Uterus (tissue), 2 donors: ENCODE measurements around the gene FEZF2.

Experiments used
- POLR2A ChIP-seq, 2 donors: fragments of 450-650 bp; IDR thresholded peaks; one replicate each; pipeline ENCODE4 v1.6.1; 2016; ENCODE audit warnings: antibody characterized with exemption in 2 of 2, mild to moderate bottlenecking in 1 of 2, moderate library complexity in 1 of 2
- TF ChIP-seq, protein P1 (sequence below), 4 experiments: fragments of 200-600 bp in 2 of 4; fragments of 450-650 bp in 2 of 4; sonication (generic) in 2 of 4; IDR thresholded peaks; one replicate each; pipeline ENCODE4 v1.5.1; 2016 to 2019; ENCODE audit warnings: antibody characterized with exemption in 4 of 4, mild to moderate bottlenecking in 2 of 4, moderate library complexity in 1 of 4

DNA sequence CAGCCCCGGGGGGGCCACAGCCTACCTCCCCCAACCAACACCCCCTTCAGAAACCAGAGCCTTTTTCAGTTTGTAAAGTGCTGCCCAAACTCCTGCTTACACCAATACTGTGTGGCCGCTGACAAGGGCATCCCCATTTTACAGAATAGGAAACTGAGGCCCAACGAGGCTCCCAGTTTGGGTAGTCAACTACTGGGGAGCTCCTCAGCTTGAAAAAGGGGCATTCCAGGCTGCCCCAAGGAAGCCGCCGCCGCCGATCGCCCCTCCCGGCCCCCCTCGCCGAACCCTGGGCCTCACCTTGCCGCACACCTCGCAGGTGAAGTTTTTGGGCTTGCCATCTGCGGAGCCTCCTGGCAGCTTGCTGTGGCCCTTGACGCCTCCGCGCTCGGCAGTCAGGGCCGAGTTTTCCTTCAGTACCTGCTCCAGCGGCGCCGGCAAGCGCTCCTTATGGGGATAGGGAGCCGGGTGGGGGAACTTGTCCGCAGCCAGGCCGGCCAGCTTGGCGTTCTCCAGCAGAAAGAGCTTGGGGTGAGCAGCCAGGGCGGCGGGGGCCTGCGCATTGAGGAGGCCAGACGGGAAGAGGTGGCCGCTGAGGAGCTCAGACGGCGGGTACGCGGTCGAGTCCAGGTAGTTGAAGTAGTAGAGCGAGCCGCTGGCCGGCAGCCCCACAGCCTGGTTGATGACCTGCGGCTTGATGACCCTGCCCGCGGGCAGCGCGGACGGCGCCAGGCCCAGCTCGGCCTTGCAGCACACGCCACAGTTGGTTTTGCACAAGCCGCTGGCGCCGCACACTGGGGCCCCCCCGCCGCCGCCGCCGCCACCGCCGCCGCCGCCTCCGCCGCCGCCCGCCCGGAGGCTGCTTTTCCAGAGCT lies 1.4 kb downstream of the FEZF2 start:
- TF ChIP-seq, protein P1, sequence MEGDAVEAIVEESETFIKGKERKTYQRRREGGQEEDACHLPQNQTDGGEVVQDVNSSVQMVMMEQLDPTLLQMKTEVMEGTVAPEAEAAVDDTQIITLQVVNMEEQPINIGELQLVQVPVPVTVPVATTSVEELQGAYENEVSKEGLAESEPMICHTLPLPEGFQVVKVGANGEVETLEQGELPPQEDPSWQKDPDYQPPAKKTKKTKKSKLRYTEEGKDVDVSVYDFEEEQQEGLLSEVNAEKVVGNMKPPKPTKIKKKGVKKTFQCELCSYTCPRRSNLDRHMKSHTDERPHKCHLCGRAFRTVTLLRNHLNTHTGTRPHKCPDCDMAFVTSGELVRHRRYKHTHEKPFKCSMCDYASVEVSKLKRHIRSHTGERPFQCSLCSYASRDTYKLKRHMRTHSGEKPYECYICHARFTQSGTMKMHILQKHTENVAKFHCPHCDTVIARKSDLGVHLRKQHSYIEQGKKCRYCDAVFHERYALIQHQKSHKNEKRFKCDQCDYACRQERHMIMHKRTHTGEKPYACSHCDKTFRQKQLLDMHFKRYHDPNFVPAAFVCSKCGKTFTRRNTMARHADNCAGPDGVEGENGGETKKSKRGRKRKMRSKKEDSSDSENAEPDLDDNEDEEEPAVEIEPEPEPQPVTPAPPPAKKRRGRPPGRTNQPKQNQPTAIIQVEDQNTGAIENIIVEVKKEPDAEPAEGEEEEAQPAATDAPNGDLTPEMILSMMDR (IDR thresholded peaks at IDR 0.05) = no peak
- no peak for TF ChIP-seq POLR2A (IDR thresholded peaks at IDR 0.05)
